ENCODE measurements around the gene STYXL1.
"Not testable (repeated sequence)": the region's sequence is repeated elsewhere in the genome, so short reads cannot be mapped to it uniquely, and the experiment has no call there.

Gene STYXL1

DNA sequence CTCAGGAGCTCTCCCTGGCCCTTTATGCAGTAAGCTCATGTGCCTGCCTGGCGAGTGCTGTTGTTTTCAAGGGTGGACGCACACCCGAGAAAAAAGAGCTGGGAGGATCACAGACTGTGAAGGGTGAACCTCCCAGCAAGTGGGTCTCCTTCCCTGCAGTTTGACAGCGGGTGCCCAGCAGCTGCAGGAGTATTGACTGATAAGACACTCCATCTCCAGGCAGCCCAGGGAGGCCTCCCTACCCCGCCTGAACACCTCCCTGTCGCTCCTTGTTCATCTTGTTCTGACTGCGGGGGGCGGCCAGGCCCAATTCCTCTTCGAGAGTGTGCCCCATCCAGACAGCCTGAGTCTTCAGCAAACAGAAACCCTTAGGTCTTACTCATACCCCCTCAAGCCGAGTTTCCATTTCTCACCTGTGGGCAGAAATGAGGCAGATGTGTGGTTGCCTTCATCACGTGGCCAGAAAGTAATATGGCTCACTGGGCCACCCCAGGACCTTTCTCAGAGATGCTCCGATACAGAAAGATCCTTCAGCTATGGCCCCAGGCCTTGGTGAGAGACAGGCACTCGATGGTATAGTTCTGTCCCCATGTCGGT lies 17.3 kb upstream of the STYXL1 start:
- no peak for DNase-seq

DNA sequence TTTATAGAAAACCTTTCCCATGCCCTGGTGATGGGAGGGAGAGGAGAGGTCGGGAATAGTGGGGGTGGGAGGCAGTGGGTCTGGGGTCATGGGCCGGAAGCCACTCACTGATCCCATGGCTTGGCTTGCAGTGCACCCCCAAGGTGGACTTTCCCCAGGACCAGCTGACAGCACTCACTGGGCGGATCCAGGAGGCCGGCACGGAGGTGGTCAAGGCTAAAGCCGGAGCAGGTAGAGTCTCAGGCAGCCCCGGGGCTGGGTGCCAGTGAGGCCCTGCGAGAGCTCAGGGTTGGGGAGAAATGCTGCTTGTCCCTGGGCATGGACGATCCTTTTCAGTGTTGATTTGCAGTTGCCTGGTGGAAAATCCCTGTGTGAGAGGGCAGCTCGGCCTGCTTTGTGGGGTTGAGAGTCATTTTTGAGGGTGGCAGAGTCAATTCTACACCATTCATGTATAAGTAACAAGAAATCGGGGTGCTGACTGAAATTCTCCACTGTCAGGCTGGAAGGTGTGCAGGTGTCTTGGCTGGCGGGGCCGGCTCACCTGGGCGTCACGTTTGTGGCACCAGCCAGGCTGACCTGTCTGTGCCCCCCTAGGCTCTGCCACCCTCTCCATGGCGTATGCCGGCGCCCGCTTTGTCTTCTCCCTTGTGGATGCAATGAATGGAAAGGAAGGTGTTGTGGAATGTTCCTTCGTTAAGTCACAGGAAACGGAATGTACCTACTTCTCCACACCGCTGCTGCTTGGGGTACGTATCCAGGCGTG lies 16.6 kb upstream of the STYXL1 start:
- no peak for DNase-seq

DNA sequence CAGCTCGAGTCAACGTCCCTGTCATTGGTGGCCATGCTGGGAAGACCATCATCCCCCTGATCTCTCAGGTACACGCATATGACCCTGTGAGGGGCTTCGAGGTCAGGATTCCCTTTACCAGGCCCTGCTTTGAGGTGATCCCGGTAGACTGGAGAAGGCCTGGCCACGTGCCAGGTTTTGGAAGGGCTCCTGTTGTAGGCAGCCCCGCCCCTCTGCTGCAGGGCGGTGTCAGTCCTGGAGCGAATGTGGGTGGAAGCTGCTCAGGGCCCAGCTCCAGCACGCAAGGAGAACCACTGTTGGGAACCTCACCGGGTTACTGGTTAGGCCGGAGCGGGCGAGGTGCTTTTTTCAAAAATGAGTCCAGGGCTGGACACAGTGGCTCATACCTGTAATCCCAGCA lies 15.7 kb upstream of the STYXL1 start:
- DNase-seq: no peak

DNA sequence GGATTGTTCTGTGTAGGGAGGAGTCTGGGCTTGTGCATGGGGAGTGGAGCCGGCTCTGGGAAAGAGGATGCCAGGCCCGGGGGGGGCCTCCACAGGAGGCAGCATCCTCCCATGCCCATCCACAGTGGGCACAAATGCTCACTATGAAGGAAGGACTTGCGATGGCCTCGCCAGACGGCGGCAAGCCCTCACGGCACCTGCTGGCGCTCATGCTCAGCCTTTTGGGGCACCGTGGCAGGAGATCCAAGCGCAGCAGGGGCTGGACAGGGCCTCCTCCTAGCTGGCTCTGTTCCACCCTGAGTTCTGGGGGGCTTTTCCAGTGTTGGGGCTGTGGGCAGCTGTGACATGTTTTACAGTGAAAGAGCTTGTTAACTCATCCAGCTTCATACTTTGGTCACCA lies 15.3 kb upstream of the STYXL1 start:
- DNase-seq: no peak

DNA sequence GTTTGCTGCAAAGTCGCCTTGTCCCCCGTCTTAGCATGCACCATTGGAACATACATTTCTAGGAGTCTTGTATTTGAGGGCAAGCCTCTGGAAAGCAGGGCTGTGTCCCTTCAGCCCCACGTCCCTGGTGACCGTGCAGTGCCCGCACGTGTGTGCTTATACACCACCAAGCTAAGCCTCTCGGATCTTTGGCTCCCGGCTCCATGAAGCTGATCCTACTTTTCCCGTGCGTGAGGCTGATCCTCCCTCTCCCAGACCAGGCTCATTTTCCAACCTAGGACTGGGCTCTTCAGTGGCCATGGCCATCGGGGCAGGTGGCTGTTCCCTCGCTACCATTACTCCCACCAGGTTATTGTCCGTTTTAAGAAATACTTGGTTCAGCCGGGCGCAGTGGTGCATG lies 14.5 kb upstream of the STYXL1 start:
- no peak for DNase-seq

DNA sequence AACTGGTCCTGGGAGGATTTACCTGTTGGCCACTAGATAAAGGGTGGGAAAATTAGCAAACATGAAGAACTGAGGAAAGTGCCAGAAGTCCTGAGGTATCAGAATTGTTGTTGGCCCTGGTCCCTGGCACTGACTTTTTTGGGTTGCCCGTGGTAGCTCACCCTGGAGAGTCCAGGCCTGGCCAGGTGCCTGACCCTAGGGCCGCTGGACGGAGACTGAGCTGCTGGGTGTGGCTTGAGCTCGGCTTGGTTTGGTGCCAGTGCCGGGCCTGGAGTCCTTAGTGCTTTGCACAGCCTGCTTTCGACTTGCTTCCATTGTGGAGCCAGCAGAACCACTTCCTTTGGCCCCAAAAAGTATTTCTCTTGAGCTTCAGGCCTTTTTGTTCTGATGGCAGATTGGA lies 13.0 kb upstream of the STYXL1 start:
- no peak for DNase-seq

DNA sequence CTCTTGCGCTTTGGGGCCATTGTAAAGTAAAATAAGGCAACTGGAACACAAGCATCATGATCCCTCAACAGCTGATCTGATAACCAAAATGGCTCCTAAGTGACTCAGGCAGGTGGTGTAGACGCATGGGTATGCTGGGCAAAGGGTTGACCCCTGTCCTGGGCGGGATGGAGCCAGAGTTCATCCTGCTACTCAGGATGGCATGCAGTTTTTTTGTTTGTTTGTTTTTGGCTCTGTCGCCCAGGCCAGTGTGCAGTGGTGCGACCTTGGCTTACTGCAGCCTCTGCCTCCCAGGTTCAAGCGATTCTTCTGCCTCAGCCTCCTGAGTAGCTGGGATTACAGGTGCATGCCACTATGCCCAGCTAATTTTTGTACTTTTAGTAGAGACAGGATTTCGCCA lies 10.9 kb upstream of the STYXL1 start:
- DNase-seq: not testable (repeated sequence)

DNA sequence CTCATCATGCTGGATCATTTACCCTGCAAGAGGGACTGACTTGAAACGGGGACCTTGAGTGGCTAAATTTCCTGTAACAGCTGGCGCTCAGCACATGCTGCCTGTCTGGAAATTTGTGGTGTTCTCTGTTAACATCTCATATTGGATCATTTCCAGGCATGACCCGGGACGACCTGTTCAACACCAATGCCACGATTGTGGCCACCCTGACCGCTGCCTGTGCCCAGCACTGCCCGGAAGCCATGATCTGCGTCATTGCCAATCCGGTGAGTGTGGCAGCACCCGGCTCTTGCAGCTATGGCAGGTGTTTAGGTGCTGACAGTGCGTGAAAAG lies 10.0 kb upstream of the STYXL1 start:
- DNase-seq: no peak

DNA sequence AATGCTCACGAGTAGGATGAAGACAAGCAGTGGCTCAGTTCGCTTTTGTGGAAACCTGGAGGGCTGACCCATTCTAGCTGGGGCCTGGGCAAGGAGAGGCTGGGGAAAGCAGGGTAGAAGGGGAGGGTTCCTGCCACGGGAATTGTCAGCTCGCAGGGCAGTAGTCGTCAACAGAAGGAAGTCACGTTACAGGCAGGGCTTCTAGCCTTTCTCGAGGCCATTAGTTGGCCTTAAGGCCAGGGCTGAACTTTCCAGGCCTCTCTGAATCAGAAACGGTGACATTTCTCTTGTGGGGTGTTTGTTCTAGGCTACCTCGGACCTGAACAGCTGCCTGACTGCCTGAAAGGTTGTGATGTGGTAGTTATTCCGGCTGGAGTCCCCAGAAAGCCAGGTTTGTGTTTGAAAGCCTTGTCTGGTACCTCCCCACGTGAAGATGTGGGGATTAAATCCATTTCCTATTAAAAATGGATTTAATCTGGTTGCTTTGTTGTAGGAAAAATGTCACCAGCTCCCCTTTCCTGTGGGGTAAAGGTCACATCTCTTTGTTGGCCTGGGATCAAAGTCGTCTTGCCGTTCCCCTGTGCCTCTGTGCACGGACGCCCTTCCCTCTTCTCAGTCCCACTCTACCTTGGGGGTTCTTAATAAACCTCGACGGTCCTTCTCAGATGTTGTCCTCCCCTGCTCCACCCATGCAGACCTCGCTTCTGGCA lies 9.5 kb upstream of the STYXL1 start:
- DNase-seq: no peak

DNA sequence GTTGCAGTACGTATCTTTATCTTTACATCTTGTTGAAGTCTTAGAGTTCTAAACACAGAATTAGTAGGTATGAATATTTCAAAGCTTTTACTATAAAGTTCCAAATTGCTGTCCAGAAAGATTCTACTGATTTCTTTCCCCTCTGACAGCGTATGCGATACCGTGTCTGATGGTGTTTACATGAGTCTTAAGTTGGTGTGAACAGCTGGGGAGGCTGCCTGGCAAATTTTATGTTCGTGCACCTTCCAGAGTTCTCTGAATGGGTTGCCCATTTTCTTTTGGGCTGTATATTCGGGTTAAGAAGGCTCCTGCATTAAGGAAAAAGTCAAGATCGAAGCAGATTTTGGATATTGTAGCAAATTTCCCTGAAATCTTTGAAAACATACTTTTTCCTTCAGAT lies 8.4 kb upstream of the STYXL1 start:
- DNase-seq: no peak

DNA sequence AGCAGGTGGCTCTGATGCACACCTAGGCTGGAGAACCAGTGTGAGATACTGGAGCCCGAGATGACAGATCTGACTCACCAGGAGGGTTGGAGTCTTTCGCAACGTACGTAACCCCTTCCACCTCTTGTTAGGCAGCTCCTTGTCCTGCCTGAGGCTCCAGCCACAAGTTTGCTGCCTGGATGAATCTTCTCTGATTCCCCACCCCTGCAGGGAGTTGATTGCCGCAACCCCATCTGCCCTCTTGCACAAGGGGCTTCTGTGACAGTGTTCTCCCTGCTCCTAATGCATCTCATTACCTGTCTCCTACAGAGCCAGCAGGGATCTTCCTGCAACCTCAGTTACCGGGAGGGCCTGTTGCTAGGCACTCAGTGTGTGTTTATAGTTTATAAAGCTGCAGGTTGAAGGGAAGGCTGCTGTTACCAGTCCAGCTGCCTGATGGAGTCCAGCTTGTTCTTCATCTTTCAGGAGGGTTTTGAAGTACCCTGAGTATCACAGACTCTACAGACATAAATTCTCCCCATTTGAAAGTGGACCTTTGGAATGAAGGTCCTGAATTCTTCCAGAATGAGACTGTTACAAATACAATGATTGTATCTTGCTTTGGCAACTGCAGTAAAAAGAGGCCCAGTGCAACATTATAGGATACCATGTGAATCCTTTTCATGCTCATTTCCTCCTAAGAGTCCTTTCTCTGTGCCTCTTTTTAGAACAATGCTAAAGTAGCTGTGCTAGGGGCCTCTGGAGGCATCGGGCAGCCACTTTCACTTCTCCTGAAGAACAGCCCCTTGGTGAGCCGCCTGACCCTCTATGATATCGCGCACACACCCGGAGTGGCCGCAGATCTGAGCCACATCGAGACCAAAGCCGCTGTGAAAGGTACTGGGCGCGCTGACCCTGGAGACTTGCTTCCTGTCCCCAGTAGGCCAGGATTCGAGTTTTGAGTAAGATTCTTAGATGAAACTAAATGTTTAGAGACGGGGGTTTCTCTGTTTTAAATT lies 6.6 kb upstream of the STYXL1 start:
- DNase-seq: peak; percentile 6

DNA sequence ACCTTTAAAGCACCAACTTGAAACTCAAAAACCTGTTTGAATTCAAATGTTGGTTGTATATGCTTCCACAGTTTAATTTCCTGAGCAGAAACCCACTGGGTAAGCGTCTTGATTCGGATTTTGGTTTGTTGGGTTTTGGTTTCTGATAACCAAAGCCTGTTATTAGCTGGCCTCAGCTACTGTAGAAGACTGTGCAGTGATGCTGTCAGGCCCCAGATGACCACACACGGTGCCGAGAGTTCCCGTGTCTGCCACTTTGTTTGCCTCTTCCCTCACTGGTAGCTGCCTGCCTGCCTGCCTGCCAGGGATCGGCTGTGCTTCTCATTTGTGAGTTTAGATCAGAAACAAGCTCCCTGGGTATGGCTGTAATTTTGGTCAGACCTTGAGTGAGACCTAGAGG lies 5.7 kb upstream of the STYXL1 start:
- no peak for DNase-seq

DNA sequence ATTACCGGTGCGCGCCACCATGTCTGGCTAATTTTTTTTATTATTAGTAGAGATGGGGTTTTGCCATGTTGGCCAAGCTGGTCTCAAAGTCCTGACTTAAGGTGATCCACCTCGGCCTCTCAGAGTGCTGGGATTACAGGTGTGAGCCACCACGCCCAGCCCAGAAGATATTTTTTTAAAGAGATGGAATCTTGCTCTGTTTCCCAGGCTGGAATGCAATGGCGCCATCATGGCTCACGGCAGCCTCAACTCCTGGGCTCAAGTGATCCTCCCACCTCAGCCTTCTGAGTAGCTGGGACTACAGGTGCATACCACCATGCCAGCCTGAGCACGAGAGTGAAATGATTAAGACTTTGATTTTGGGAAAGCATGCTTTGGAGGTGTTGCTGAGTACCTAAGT lies 4.9 kb upstream of the STYXL1 start:
- not testable (repeated sequence) for DNase-seq

DNA sequence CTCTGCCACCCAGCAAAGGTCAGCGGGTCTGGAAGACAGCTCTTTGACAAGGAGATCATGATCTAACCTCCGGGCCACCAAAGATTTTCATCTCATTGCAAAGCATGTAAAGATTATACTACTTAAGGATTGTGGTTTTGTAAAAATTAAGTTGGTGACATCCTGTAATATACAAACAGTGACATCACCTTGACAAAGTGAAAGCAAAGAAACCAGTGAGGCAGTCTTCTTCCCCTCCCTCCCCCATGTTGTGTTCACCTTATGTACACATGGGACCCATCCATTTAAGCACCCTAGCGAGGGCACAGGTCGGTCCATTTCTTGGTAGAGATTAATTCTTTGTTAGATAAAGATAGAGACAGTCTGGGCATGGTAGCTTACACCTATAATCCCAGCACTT lies 4.0 kb upstream of the STYXL1 start:
- DNase-seq: no peak

DNA sequence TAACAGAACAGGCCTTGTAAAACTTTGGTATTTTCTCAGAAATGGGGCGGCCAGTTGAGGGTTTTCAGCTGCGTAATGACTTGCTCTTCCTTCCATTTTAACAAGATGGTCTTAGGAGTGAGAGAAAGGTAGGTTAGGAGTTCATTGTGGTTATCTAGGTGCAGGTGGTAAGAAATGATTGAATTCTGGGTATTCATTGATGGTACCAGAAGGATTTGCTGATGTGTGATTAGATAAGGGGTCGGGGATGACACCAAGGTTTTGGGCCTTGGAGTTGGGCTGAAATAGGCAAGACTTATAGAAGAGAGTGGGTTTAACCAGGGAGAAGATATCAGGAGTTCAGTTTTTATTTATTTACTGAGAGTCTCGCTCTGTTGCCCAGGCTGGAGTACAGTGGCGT lies 2.7 kb upstream of the STYXL1 start:
- DNase-seq: no peak

DNA sequence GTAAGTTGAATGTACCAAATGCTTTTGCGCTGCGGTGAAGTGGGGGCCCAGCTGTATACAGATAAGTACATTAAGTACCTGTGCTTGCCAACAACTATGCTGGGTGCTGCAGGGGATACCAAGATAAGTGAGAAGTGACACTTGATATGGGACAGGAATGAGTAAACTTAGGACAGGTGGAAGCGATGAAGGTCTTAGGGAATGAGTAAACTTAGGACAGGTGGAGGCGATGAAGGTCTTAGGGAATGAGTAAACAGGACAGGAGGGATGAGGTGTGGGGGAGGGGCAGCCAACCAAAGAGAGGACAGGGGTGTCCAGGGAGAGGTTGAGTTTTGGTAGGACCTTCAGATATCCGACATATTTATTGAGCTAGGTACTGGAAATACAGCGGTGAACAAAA lies 1.5 kb upstream of the STYXL1 start:
- DNase-seq: no peak

DNA sequence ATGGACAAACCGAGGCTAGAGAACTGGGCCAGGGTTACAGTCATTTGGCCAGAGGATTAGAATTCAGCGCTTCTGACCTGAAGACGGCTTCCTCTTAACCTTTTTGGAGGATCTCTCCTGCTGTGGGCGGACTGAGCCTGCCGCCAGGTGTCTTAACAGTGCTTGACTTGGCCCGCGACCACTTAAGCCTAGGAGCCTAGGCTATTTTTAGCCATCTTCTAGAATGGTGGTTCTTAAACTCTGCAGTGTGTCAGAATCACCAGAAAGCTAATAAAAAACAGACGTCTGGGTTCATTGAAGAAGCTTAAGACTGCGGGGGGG lies 828 bp upstream of the STYXL1 start:
- DNase-seq: no peak

DNA sequence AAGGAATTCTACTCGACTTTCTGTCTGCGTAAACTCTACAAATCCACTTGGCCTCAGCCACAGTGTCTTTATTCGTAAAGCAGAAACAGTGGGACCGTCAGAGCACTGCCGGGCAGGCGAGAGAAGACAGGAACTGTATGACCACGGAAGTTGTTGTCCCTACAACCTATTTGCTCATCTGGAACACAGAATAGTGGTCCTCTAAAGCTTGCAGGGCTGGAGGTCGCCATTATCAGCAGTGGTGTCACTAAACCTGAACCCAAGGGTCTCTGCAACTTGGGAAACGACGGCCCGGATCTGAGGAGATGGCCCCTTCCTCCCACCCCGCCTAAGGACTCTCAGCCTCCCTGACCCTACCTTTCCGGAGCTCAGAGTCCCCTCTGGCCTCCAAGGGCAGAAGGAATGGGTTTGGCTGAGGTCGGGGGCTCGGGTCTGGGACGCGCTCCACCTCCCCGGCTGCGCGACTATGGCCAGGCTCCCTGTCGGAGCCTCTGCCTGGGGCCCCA lies 442 bp downstream of the STYXL1 start:
- DNase-seq: no peak

DNA sequence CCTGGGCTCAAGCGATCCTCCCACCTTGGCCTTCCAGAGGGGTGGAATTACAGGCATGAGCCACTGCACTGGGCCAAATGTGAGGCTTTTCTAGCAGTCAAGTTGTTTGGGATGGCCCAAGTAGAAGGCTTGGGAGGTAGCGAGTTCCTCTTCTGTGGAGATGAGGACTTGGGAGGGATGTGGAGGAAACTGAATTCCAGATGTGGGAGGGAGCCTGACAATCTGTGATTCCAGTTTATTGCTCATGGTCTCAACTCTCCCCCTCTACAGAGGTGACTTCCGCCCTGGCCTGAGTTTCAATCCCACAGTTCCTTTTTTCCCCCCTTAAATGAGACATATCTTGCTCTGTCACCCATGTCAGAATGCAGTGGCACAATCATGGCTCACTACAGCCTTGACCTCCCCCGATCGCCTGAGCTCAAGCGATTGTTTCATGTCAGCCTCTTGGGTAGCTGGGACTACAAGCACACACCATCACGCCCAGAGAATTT lies 3.4 kb downstream of the STYXL1 start:
- no peak for DNase-seq

DNA sequence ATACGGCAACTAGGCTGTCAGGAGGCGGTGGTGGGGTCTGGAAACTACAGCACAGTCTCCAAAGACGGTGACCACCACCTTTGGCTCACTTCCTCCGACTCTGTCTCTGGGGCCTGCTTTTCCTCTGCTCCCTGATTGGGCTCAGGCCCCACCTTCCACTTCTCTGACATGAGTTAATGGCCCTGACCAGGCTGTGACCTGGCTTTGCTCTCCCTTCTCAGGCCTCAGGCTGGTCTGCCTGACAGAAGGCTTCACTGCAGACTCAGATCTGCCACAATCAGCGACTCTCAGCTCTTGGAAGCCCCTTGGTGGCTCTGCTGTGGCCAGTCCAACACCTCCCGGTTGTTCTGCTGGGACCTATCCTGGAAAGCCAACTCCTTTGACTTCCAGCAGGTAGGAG lies 7.7 kb downstream of the STYXL1 start:
- DNase-seq: no peak

DNA sequence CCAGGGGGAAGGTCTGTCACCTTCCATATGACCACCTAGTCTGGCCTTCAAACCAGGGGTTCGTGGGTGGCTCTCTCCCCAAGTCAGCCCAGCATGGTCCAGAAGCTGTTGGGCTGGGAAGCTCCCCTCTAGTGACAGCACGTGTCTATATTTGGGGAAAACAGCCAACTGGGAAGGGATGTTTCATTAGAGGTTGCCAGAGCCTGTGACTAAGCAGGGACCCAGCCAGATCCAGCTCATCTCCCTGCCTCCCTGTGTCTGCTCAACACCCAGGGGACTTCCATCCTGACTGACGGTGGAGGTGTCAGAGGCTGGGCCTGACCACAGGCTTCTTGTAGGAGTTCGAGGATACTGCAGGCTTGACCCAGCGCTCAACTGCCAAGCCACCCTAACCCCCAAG lies 10.5 kb downstream of the STYXL1 start:
- peak; percentile 73 for DNase-seq

DNA sequence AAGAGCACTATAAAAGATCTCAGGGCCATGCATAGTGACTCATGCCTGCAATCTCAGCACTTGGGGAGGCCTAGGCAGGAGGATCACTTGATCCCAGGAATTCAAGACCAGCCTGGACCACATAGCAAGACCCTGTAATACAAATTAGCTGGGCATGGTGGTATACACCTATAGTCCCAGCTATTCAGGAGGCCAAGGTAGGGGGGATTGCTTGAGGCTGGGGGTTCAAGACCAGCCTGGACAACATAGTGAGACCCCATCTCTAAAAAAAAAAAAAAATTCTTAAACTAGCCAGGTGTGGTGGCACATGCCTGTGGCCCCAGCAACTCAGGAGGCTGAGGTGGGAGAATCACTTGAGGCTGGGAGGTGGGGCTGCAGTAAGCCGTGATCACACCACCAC lies 15.8 kb downstream of the STYXL1 start:
- DNase-seq: no peak

DNA sequence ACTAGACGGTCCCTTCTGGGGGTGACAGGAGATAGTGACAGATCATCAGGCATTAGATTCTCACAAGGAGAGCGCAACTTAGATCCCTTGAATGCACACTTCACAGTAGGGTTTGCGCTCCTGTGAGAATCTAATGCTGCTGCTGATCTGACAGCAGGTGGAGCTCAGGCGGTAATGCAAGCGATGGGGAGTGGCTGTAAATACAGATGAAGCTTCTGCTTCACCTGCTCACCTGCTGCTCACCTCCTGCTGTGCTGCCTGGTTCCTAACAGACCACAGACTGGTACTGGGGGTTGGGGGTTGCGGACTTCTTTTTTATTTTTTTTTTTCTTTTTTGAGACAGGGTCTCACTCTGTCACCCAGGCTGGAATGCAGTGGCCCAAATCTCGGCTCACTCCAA lies 18.1 kb downstream of the STYXL1 start:
- DNase-seq: not testable (repeated sequence)

All from fibroblast of skin of abdomen (primary cell).